Kasumi-1 (cell line): ENCODE measurements around the gene ABI1.

Source experiments
- DNase-seq, 2 experiments: peaks; one replicate each; lab custom pipeline; 2025; lab: John Stamatoyannopoulos, UW

ABI1 gene

GRCh38 chr10:26711324-26711723 is 149.4 kb downstream of the ABI1 start:
- no peak for DNase-seq

GRCh38 chr10:26706936-26707335 is 153.8 kb downstream of the ABI1 start:
- no peak for DNase-seq

- DNase-seq = peak; percentile 63 to 65
Observed at GRCh38 chr10:26706206-26706605, 154.6 kb downstream of the ABI1 start.

- no peak for DNase-seq
Observed at GRCh38 chr10:26703974-26704373, 156.8 kb downstream of the ABI1 start.

GRCh38 chr10:26703096-26703495 is 157.7 kb downstream of the ABI1 start:
- no peak for DNase-seq

GRCh38 chr10:26700884-26701630 is 159.7 kb downstream of the ABI1 start:
- DNase-seq = no peak

- no peak for DNase-seq
Observed at GRCh38 chr10:26699631-26700030, 161.1 kb downstream of the ABI1 start.

- DNase-seq = peak; percentile 12 to 36
Observed at GRCh38 chr10:26698909-26699308, 161.8 kb downstream of the ABI1 start.

- peak in 1 of 2 experiments; percentile 29 for DNase-seq
Observed at GRCh38 chr10:26697922-26698608, 162.7 kb downstream of the ABI1 start.

GRCh38 chr10:26697163-26697921 is 163.4 kb downstream of the ABI1 start, which contains the start of gene PDSS1:
TSS of gene PDSS1 (plus strand) at chr10:26697701. CDS start at chr10:26697712, 11 bp downstream.
- peak; percentile 88 to 89 for DNase-seq

- DNase-seq = peak in 1 of 2 experiments; percentile 56
Observed at GRCh38 chr10:26696786-26697162, 164.0 kb downstream of the ABI1 start.
